ENCODE measurements around the gene EXPH5.

GRCh38 chr11:108497317-108498045, 96.1 kb downstream of the EXPH5 start:
- 0 out of 2 replicates have a peak, but pooled peaks have one; percentile 6 for TF ChIP-seq CTCF (conservative IDR thresholded peaks at IDR 0.05)
- TF ChIP-seq EZH2 (IDR thresholded peaks at IDR 0.05; ENCODE audit: low read depth) = no peak
